ENCODE results near the gene TLCD3A.

GRCh38 chr17:778096-778495 lies 45.7 kb downstream of the TLCD3A start:
- TF ChIP-seq CTCF (IDR thresholded peaks at IDR 0.05; ENCODE audit: low read depth, low read length) (no peak), EZH2phosphoT487 (IDR thresholded peaks at IDR 0.05; ENCODE audit: low read depth) (no peak)
